GM18951 (cell line): ENCODE results near the gene PACS2.
"Not testable (repeated sequence)": the region's sequence is repeated elsewhere in the genome, so short reads cannot be mapped to it uniquely, and the experiment has no call there.

Experiments used
- POLR2A ChIP-seq: IDR thresholded peaks from 4 replicates; pipeline ENCODE4 v1.6.1; 2011; ENCODE audit warnings: mild to moderate bottlenecking; ENCODE audit not compliant: insufficient read length, insufficient read depth; ENCODE audit errors: extremely low read depth
- in situ Hi-C: fragments of 300-500 bp; cut with MboI; formaldehyde crosslinking; loops from one replicate; pipeline ENCODE4 v1.12.0; 2022; ENCODE audit warnings: low sequenced_read_pairs, mixed read lengths, inconsistent platforms; ENCODE audit not compliant: unreplicated experiment

PACS2 gene

DNA sequence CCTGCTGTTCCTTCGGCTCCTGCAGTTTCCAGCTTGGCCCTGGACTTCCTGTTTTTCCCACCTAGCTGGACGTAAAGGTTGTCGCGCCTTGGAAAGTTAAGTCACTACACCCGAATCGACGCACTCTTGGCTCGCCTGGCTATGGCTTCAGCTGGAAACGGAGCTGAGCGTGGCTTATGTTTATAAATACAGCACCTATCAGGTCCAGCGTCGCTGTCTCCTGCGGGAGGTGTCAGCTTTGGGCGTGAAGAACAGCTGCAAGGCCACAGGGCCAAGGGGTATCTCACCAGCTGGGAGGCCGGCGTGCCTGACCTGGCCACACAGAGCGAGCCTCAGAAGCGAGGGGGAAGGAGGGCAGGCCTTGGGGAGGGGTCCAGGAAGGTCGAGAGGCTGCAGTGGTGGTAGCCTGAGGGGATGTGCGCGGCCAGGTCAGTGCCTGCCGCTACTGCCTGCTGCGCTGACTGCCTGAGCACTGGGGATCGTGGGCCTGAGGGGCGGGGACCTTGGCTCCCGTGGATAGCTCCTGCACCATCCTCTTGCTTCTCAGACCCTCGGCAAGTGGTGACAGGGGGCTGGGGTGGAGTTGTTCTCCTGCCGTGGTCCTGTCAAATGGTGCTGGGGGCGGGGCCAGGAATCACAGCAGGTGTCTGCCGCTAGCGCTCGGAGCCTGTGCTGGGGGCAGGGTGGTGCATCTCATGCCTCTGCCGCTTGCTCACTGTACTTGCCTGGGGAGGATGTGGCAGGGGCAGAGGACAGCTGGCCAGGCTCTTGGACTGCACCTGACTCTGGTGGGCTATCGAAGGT lies 12.5 kb downstream of the PACS2 start:
- TF ChIP-seq POLR2A, result no peak
- in situ Hi-C loops, result no loop called here

DNA sequence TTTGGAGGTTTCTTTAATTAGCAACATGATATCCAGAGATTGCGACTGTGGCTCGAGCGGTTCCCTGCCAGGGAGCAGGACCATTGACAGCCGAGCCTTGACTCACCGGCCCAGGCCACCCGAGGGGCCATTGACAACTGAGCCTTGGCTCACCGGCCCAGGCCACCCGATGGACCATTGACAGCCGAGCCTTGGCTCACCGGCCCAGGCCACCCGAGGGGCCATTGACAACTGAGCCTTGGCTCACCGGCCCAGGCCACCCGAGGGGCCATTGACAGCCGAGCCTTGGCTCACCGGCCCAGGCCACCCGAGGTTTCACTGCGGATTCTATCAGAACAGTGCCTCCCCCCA lies 13.1 kb downstream of the PACS2 start:
- in situ Hi-C loops, result not testable (repeated sequence)

DNA sequence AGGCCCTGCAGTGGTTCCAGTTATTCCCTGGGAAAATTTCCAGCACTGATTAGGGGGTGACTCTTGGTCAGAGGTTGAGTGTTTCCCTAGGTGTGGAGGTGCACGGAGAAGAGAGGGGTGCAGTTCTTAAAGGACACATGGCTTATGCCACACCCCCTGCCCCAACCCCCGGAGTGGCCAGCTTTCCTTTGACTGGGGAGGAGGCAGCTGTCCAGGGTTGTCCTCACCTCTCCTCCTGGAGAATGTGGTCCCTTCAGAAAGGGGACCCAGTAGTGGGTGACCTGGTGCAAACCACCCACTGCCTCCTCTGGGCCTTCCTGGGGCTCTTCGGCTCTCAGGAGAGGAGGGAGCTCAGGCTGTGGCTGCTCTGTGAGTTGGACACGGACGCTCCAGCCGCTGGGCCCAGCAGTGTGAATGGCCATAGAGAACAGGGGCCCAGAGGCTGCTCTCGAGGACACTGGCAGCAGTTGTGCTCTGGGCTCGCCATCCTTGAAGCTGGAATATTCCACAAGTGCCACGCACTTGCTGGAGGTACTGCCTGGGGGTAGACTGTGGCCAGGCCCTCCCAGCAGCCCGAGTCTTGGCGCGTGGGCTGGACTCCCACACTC lies 13.6 kb downstream of the PACS2 start:
- in situ Hi-C loops, result no loop called here
- no peak for TF ChIP-seq POLR2A

DNA sequence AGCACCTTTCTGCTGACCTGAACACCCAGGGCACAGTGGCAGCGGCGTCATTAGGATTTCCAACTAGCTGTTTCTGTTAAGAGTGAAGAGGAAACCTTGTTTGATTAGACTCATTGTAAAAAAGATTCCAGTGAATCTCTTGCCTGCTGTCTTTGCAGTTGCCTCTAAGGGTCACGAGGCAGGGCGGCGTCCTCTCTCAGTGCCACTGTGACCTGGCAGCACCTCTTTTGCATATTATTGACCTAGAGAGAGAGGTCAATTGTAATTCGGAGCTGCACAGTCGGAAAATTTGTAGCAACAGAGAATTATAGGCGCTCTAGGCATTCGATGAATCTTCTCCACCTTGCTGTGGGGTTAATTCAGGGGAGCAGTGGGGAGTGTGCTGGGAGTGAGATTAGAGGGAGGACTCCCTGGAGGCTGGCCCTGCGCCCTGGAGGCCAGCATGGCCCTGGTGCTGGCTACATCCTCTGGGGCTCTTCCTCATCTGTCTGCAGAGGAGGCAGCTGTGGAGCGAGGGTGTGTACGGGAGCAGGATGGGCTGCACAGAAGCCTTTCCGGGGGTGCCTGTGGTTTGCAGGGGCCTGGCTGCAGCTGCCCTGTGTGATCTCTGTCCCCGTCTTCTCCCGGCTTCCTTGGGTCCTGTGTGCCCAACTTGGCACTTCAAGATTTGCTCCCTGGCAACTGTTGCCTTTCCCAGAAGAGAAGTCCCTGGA lies 14.3 kb downstream of the PACS2 start:
- in situ Hi-C loops, result no loop called here
- TF ChIP-seq POLR2A, result no peak

DNA sequence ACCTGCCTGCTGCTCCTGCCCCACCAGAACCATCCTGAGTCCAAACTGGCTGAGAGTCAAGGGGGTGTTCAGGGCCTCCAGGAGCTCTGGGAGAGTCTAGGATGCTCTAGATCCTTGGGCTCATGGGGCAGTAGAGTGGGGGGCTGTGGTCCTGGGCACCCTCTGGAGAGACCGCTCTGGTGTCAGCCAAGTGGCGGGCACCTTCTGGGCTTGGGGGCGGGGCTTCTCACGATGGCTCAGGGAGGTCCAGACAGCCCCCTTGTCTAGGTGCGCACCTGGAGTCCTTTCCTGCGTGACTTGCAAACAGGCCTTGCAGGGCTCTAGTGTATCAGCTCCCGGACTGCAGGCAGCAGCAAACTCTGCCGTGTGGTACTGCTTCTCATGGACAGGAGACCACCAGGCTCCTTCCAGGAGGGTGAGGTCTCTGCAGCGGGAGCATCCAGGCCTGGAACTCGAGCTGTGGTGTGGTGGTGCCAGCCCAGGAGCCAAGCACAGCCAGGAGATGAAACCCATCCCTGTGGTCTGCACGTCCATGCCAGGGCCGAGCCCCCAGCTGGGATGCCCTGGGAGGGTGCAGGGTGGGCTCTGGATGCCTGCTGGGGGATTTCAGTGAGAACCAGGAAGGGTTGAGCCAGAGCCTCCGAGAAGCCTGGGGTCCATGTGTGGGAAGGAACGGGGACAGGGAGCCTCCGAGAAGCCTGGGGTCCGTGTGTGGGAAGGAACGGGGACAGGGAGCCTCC lies 15.0 kb downstream of the PACS2 start:
- TF ChIP-seq POLR2A, result no peak
- in situ Hi-C loops, result no loop called here

DNA sequence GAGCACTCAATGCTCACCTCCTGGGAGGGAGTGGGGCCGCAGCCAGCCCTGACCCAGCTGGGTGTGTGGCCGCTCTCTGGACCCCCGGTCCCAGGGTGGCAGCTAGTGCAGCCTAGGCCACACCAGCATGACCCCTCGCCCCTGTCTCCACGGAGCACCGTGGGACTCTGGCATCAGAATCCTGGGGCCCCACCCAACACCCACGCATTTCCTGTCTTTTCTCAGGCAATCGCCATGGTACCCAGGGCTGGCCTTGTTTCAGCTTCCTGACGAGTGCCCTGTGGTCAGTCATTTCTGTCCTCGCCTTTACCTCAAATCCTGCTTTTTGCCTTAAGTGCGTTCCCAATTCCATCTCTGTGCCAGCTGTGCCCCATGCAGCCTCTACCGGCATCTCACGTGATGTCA lies 15.9 kb downstream of the PACS2 start:
- in situ Hi-C loops, result no loop called here
- TF ChIP-seq POLR2A, result no peak

DNA sequence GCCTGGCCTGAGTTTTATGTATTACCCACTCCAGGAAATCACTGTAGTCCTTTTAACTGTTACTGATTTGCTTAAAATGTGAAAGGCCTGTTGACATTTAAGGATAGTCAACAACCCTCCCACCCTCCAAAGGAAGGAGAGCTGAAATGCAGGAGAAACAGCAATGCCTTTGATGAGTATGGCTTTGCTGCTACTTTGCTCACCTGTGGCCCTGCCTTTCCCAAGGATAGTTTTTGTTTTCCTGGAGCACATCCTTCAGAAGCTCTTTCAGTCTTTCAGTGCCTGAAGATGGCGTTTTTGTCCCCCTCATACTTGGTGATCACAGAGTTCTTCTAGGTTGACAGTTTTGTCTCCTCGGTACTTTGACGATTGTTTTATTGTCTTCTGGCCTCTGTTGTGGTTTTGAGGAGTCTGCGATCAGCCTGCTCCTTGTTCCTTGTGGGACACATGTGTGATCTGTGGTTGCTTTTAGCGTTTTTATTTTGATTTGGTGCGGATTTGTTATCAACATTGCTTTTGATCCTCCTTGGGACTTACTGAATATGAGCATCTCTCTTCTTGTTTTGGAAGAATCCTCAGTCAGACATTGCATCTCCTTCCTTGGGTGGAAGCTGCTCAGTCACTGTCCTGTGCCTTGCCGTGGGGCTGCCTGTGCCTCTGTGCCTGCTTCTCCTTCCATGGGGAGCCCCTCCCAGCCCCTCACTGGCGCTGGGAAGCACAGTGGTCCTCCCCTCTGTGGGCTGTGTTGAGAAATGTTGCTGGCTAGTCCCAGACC lies 17.2 kb downstream of the PACS2 start:
- in situ Hi-C loops, result no loop called here
- no peak for TF ChIP-seq POLR2A

DNA sequence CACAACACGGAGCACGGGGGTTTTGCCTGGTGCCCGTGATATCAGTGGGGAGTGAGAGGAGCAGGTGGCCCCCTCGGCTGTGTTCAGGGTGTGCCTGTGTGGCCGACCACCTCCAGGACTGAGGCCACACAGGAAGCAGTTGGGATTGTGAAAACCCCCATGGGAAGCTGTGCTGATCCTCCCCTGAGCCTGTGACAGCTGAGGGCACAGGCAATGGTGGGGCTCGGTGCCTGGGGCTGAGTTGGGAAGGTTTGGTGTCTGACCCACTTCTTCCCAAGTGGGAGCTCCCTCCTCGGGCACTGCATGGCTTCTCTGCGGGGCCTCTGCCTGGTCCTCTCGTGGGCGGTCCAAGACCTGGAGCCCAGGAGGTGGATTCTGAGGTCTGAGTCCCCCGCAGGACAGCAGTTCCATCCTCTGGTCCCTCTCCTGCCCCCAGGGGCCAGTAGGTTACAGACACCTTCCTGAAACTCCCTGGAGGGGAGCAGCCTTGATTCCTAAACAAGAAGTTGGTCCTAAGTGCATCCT lies 17.9 kb downstream of the PACS2 start:
- no peak for TF ChIP-seq POLR2A
- in situ Hi-C loops, result no loop called here

DNA sequence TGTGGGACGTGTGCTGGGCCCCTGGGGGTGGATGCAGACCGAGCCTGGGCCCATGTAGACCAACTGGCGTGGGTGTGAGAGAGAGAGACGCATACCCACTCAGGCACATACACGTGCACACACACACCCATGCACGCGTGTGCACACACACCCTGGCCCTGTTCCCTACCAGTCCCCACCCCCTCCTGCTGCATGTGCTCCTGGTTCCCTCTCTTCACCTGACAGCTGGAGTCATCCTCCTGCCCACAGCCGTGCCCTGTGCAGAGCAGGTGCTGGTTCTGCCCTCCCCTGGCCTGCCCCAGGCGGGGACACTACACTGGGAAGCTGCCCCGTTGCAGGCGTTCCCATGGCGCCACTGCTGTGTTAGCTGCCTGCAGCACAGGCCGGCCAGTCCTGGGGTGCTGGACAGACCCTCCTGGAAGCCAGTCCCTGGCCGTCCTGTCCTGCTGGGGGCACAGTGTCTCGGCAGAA lies 18.5 kb downstream of the PACS2 start:
- in situ Hi-C loops, result no loop called here
- TF ChIP-seq POLR2A, result no peak

DNA sequence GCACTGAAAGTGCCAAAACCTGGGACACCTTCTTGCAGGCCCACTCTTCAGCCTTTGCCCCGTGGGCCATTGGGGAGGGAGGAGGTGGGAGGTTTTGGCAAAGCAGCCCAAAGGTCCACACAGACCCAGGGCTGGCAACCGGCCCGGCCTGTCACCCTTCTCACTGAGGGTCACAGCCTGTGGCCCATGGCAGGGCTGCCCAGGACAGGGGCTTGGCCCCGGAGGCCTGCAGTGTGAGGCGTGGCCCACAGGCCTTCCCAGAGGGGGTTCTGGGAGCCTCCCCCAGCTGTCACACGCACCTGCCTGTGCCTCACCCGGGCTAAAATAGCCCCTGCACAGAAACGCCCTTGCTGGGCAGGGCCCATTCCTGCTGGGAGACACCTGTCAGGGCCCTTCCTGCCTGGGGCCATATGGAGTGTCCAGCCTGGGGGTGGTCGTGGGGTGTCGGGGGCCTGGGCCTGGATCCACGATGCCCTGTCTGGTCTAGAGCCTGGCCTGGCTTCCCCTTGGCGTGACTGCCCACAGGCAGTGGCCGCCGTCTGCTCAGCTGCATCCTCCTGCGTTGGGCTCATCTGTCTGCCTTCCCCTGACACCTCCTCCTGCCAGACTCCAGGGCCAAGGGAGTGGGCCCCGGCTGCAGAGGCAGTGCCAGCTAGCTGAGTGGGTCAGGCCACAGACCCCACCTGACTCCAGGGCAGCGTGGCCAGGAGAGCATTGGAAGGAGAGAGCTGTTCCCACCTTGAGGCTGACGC lies 19.2 kb downstream of the PACS2 start:
- no peak for TF ChIP-seq POLR2A
- in situ Hi-C loops, result no loop called here

DNA sequence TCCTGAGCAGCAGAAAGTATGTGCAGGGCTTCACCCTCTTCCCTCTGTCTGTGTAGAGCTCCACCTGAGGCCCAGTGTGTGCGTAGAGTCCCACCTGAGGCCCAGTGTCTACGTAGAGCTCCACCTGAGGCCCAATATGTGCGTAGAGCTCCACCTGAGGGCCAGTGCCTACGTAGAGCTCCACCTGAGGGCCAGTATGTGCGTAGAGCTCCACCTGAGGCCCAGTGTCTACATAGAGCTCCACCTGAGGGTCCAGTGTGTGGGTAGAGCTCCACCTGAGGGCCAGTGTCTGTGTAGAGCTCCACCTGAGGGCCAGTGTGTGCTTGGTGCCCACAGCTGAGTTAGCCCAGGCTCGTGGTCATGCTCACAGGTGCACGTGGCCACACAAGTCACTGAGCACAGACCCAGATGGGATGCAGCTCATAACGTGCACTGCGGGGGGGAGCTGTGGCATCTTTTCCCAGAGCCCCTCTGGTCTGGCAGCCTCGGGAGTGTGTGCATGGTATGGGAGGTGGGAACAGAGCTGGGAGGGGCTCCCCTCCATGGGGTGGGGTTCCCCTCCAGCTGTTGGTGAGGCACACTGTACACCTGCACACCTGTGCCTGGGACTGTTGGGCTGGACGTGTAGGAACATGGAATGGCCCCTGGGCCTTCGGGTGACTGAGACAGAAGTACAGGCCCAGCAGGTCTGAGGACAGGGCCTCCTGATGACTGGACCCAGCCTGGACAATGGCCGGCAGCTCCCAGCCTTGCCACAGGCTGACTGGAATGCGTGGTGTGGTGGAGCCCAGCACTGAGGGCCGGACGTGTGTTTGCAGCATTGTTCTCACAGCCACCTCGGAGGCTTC lies 20.1 kb downstream of the PACS2 start:
- TF ChIP-seq POLR2A, result no peak
- in situ Hi-C loops, result no loop called here

DNA sequence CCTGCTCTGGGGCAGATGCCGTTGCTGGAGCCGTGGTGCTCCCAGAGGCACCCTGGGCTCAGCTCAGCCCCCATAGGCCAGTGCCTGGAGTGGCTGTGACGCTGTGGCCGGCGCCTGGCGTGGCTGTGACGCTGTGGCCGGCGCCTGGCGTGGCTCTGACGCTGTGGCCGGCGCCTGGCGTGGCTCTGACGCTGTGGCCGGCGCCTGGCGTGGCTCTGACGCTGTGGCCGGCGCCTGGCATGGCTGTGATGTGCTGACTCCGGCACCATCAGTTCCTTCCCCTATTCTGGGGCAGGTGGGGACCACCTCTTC lies 20.6 kb downstream of the PACS2 start:
- in situ Hi-C loops, result not testable (repeated sequence)
